Measurements from ENCODE around the gene CRTC1.

The CRTC1 gene

GRCh38 chr19:18659281-18660050 is 24.0 kb upstream of the CRTC1 start:
- Histone ChIP-seq H3K4me1 (ENCODE audit: low read length) (no peaks in the 10 kb centered on the region), H3K9ac (ENCODE audit: low read length) (no peak overlapping the region), H3F3A (ENCODE audit: insufficient read depth, low read length) (no peaks in the 10 kb centered on the region), H3K36me3 (replicated peaks; ENCODE audit: insufficient read depth, low read length) (no peaks in the 10 kb centered on the region), H4K20me1 (ENCODE audit: insufficient read depth, low read length) (no peaks in the 10 kb centered on the region), H3K4me2 (ENCODE audit: low read depth, low read length) (no peak overlapping the region), H2AFZ (ENCODE audit: low read length) (no peak overlapping the region), H3K9me3 (replicated peaks; ENCODE audit: insufficient read depth, low read length) (no peaks in the 10 kb centered on the region), H3K27me3 (replicated peaks; ENCODE audit: insufficient read depth, low read length) (no peaks in the 10 kb centered on the region), H3K4me3 (ENCODE audit: low read length) (no peak overlapping the region), H3K9me2 (replicated peaks; ENCODE audit: insufficient read depth, low read length) (no peaks in the 10 kb centered on the region), H3K27ac (ENCODE audit: low read length) (no peak overlapping the region), H3K79me2 (ENCODE audit: low read length) (no peaks in the 10 kb centered on the region)
- DNase-seq = no peak
- TF ChIP-seq EZH2phosphoT487 (IDR thresholded peaks at IDR 0.05; ENCODE audit: low read length) (no peak), CTCF (IDR thresholded peaks at IDR 0.05; ENCODE audit: low read length) (no peak), EZH2 (optimal IDR thresholded peaks at IDR 0.05; ENCODE audit: low read depth, low read length) (no peak)

- Histone ChIP-seq H3K27ac (ENCODE audit: low read length) (no peak overlapping the region), H3K4me3 (ENCODE audit: low read length) (no peak overlapping the region), H3K4me1 (ENCODE audit: low read length) (no peaks in the 10 kb centered on the region), H2AFZ (ENCODE audit: low read length) (no peak overlapping the region), H3K79me2 (ENCODE audit: low read length) (no peaks in the 10 kb centered on the region), H3F3A (ENCODE audit: insufficient read depth, low read length) (no peaks in the 10 kb centered on the region), H3K9ac (ENCODE audit: low read length) (no peak overlapping the region), H4K20me1 (ENCODE audit: insufficient read depth, low read length) (no peaks in the 10 kb centered on the region), H3K36me3 (replicated peaks; ENCODE audit: insufficient read depth, low read length) (no peaks in the 10 kb centered on the region), H3K4me2 (ENCODE audit: low read depth, low read length) (no peak overlapping the region), H3K27me3 (replicated peaks; ENCODE audit: insufficient read depth, low read length) (no peaks in the 10 kb centered on the region), H3K9me2 (replicated peaks; ENCODE audit: insufficient read depth, low read length) (no peaks in the 10 kb centered on the region), H3K9me3 (replicated peaks; ENCODE audit: insufficient read depth, low read length) (no peaks in the 10 kb centered on the region)
- TF ChIP-seq EZH2 (optimal IDR thresholded peaks at IDR 0.05; ENCODE audit: low read depth, low read length) (no peak), CTCF (IDR thresholded peaks at IDR 0.05; ENCODE audit: low read length) (no peak), EZH2phosphoT487 (IDR thresholded peaks at IDR 0.05; ENCODE audit: low read length) (no peak)
- no peak for DNase-seq
Observed at GRCh38 chr19:18660051-18660910, 23.2 kb upstream of the CRTC1 start.

- Histone ChIP-seq H3K4me1 (ENCODE audit: low read length) (no peaks in the 10 kb centered on the region), H3K27me3 (replicated peaks; ENCODE audit: insufficient read depth, low read length) (no peaks in the 10 kb centered on the region), H3K4me2 (ENCODE audit: low read depth, low read length) (no peak overlapping the region), H3K36me3 (replicated peaks; ENCODE audit: insufficient read depth, low read length) (no peaks in the 10 kb centered on the region), H3K9me3 (replicated peaks; ENCODE audit: insufficient read depth, low read length) (no peaks in the 10 kb centered on the region), H3K79me2 (ENCODE audit: low read length) (no peaks in the 10 kb centered on the region), H3K4me3 (ENCODE audit: low read length) (no peak overlapping the region), H3K9me2 (replicated peaks; ENCODE audit: insufficient read depth, low read length) (no peaks in the 10 kb centered on the region), H4K20me1 (ENCODE audit: insufficient read depth, low read length) (no peaks in the 10 kb centered on the region), H3K9ac (ENCODE audit: low read length) (no peak overlapping the region), H3K27ac (ENCODE audit: low read length) (no peak overlapping the region), H2AFZ (ENCODE audit: low read length) (no peak overlapping the region), H3F3A (ENCODE audit: insufficient read depth, low read length) (no peaks in the 10 kb centered on the region)
- DNase-seq = no peak
- TF ChIP-seq EZH2 (optimal IDR thresholded peaks at IDR 0.05; ENCODE audit: low read depth, low read length) = no peak
- no peak for TF ChIP-seq CTCF (IDR thresholded peaks at IDR 0.05; ENCODE audit: low read length)
- TF ChIP-seq EZH2phosphoT487 (IDR thresholded peaks at IDR 0.05; ENCODE audit: low read length) = no peak
Observed at GRCh38 chr19:18660939-18661670, 22.4 kb upstream of the CRTC1 start.

All from MM.1S (cell line).